Neuronal stem cell (in vitro differentiated cells): Measurements from ENCODE around the gene CELSR2.

ENCODE experiments used
- DNase-seq: peaks from one replicate; pipeline ENCODE4 v3.0.0-alpha.2; 2013; ENCODE audit warnings: low spot score
- H2AFZ ChIP-seq: one replicate; pipeline ENCODE4 v1.6.1; 2013; ENCODE audit warnings: mild to moderate bottlenecking, low read length, inconsistent platforms
- H2AK5ac ChIP-seq: 2 replicates; pipeline ENCODE4 v1.6.1; 2013; ENCODE audit warnings: low read depth, mild to moderate bottlenecking, inconsistent platforms, low read length, moderate library complexity, mixed read lengths
- H2BK120ac ChIP-seq: 2 replicates; pipeline ENCODE4 v1.6.1; 2013; ENCODE audit warnings: low read depth, mild to moderate bottlenecking, inconsistent platforms, low read length, moderate library complexity, mixed read lengths
- H2BK12ac ChIP-seq: one replicate; pipeline ENCODE4 v1.6.1; 2013; ENCODE audit warnings: low read length, inconsistent platforms
- H2BK15ac ChIP-seq: 2 replicates; pipeline ENCODE4 v1.6.1; 2013; ENCODE audit warnings: mild to moderate bottlenecking, low read length, inconsistent platforms, mixed read lengths
- H2BK5ac ChIP-seq: one replicate; pipeline ENCODE4 v1.6.1; 2013; ENCODE audit warnings: inconsistent platforms, mild to moderate bottlenecking, low read length, moderate library complexity
- H3K14ac ChIP-seq: one replicate; pipeline ENCODE4 v1.6.1; 2013; ENCODE audit warnings: low read length, inconsistent platforms
- H3K18ac ChIP-seq: 2 replicates; pipeline ENCODE4 v1.6.1; 2013; ENCODE audit warnings: low read length, inconsistent platforms
- H3K23ac ChIP-seq: 2 replicates; pipeline ENCODE4 v1.6.1; 2013; ENCODE audit warnings: low read depth, mild to moderate bottlenecking, mixed read lengths, low read length, inconsistent platforms; ENCODE audit not compliant: poor library complexity
- H3K27ac ChIP-seq: replicated peaks from 3 replicates; pipeline ENCODE4 v1.5.1; 2013; ENCODE audit warnings: low read length, inconsistent platforms
- H3K27me3 ChIP-seq, 3 experiments: 2 replicates each; pipeline ENCODE4 v1.6.1; 2013; ENCODE audit warnings: low read length in 3 of 3, mild to moderate bottlenecking in 2 of 3, inconsistent platforms in 1 of 3, low read depth in 1 of 3, mixed read lengths in 1 of 3, moderate library complexity in 1 of 3; ENCODE audit not compliant: control insufficient read depth in 3 of 3, insufficient read depth in 3 of 3
- H3K36me3 ChIP-seq, 2 donors: replicated peaks in 1 of 2; 2 replicates each; pipeline ENCODE4 v1.6.1; 2013; ENCODE audit warnings: low read length in 2 of 2; ENCODE audit not compliant: control insufficient read depth in 2 of 2, insufficient read depth in 2 of 2
- H3K4ac ChIP-seq: 2 replicates; pipeline ENCODE4 v1.6.1; 2013; ENCODE audit warnings: inconsistent platforms, mild to moderate bottlenecking, low read length, moderate library complexity
- H3K4me1 ChIP-seq, 2 donors: 1 replicate in 1 of 2; 2 replicates in 1 of 2; pipeline ENCODE4 v1.6.1; 2013; ENCODE audit warnings: low read length in 2 of 2, low read depth in 1 of 2; ENCODE audit not compliant: control insufficient read depth in 2 of 2, insufficient read depth in 1 of 2
- H3K4me2 ChIP-seq: one replicate; pipeline ENCODE4 v1.6.1; 2013; ENCODE audit warnings: mild to moderate bottlenecking, low read length, inconsistent platforms; ENCODE audit not compliant: insufficient read depth, poor library complexity, severe bottlenecking
- H3K4me3 ChIP-seq, 2 donors: 2 replicates each; pipeline ENCODE4 v1.5.1; 2013; ENCODE audit warnings: low read length in 2 of 2, mild to moderate bottlenecking in 2 of 2, inconsistent platforms in 1 of 2, moderate library complexity in 1 of 2
- H3K79me1 ChIP-seq: one replicate; pipeline ENCODE4 v1.6.1; 2013; ENCODE audit warnings: low read depth, mild to moderate bottlenecking, inconsistent platforms, low read length, moderate library complexity
- H3K9ac ChIP-seq: one replicate; pipeline ENCODE4 v1.6.1; 2013; ENCODE audit warnings: mild to moderate bottlenecking, low read depth, low read length, inconsistent platforms; ENCODE audit not compliant: poor library complexity
- H3K9me3 ChIP-seq, 2 donors: replicated peaks in 1 of 2; 2 replicates each; pipeline versions ENCODE3 to v1.6.1; 2013; ENCODE audit warnings: low read length in 2 of 2, mild to moderate bottlenecking in 2 of 2, inconsistent platforms in 1 of 2, low read depth in 1 of 2, mixed read lengths in 1 of 2, moderate library complexity in 1 of 2; ENCODE audit not compliant: control insufficient read depth in 2 of 2, insufficient read depth in 1 of 2
- H4K8ac ChIP-seq: one replicate; pipeline ENCODE4 v1.6.1; 2013; ENCODE audit warnings: low read depth, mild to moderate bottlenecking, inconsistent platforms, low read length, moderate library complexity
- H4K91ac ChIP-seq: one replicate; pipeline ENCODE4 v1.6.1; 2013; ENCODE audit warnings: low read length, low read depth, mild to moderate bottlenecking, inconsistent platforms; ENCODE audit not compliant: poor library complexity
- WGBS, 2 donors: extraction: QIAGEN DNeasy Blood & Tissue Kit; methylation state at CpG; one replicate each; pipeline ENCODE4 v1.1.7; 2013; ENCODE audit warnings: missing lambda C conversion rate in 2 of 2, mixed read lengths in 1 of 2; ENCODE audit not compliant: insufficient read length in 2 of 2, insufficient replicate concordance in 1 of 2; ENCODE audit errors: extremely low coverage in 2 of 2; 5-methylcytosine and 5-hydroxymethylcytosine counted together

CELSR2 gene

DNA sequence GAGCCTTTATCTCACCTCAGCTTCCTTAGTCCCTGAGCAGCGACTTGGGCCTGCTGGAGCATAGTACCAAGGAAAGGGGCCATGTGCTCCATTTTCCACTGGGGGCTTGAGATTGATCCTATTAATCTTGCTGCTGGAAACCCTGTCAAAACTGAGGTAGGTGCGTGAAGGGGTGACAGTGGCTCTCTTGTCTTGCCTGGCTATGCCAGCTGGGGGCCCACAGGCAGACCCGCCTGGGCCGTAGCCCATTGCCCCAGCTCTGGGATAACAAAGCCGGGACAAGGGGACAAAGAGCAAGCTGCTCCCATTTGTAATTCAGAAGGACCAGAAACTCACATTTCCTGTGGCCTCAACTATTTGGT lies 10.3 kb upstream of the CELSR2 start:
- Histone ChIP-seq H3K9ac (no peak overlapping the region), H3K27ac (no peak overlapping the region), H3K4ac (no peak overlapping the region), H2BK5ac (no peak overlapping the region), H2BK15ac (no peak overlapping the region), H2BK120ac (no peak overlapping the region), H3K9me3 (no peaks in the 10 kb centered on the region), H2AFZ (no peak overlapping the region), H3K4me2 (no peak overlapping the region), H3K4me1 (peaks cover 15 to 28% of the 10 kb centered on the region in 2 donors), H3K36me3 (peaks cover 37 to 63% of the 10 kb centered on the region in 2 donors), H3K23ac (no peak overlapping the region), H4K91ac (no peak overlapping the region), H3K79me1 (no peaks in the 10 kb centered on the region), H3K18ac (no peak overlapping the region), H3K4me3 (no peak overlapping the region), H3K14ac (no peak overlapping the region), H2BK12ac (no peak overlapping the region), H2AK5ac (no peak overlapping the region), H3K27me3 (no peaks in the 10 kb centered on the region), H4K8ac (no peak overlapping the region)
- no CpG with 5 or more reads among the region's 5 CpGs for WGBS, 2 donors
- DNase-seq, result no peak

GRCh38 chr1:109239409-109240068 lies 9.8 kb upstream of the CELSR2 start:
- no peak overlapping the region for H3K4me3 ChIP-seq
- H2BK120ac ChIP-seq, result peak overlapping the region; percentile 12
- peak overlapping the region; percentile 70 for H3K9ac ChIP-seq
- H3K4me1 ChIP-seq, result peaks cover 15 to 28% of the 10 kb centered on the region in 2 donors
- H2BK15ac ChIP-seq, result no peak overlapping the region
- H3K9me3 ChIP-seq, result no peaks in the 10 kb centered on the region
- no peak overlapping the region for H3K23ac ChIP-seq
- WGBS, 2 donors, result no CpG with 5 or more reads among the region's 6 CpGs
- H2BK12ac ChIP-seq, result no peak overlapping the region
- no peaks in the 10 kb centered on the region for H3K27me3 ChIP-seq
- H3K27ac ChIP-seq, result no peak overlapping the region
- H3K36me3 ChIP-seq, result peaks cover 34 to 58% of the 10 kb centered on the region in 2 donors
- no peak overlapping the region for H2BK5ac ChIP-seq
- no peaks in the 10 kb centered on the region for H3K79me1 ChIP-seq
- H4K8ac ChIP-seq, result no peak overlapping the region
- H3K4me2 ChIP-seq, result no peak overlapping the region
- H3K18ac ChIP-seq, result peak overlapping the region; percentile 63
- no peak overlapping the region for H2AFZ ChIP-seq
- DNase-seq, result no peak
- H3K4ac ChIP-seq, result no peak overlapping the region
- H3K14ac ChIP-seq, result no peak overlapping the region
- H4K91ac ChIP-seq, result no peak overlapping the region
- no peak overlapping the region for H2AK5ac ChIP-seq

- Histone ChIP-seq H3K23ac (peak overlapping the region; percentile 30), H2BK120ac (peak overlapping the region; percentile 12), H3K4me1 (peaks cover 15 to 28% of the 10 kb centered on the region in 2 donors), H3K27ac (no peak overlapping the region), H3K9me3 (no peaks in the 10 kb centered on the region), H3K18ac (peak overlapping the region; percentile 62), H2AFZ (no peak overlapping the region), H2BK12ac (no peak overlapping the region), H3K4me2 (no peak overlapping the region), H3K14ac (no peak overlapping the region), H3K4me3 (no peak overlapping the region), H3K79me1 (no peaks in the 10 kb centered on the region), H4K91ac (no peak overlapping the region), H3K9ac (no peak overlapping the region), H3K36me3 (peaks cover 29 to 50% of the 10 kb centered on the region in 2 donors), H2BK5ac (no peak overlapping the region), H2BK15ac (no peak overlapping the region), H4K8ac (no peak overlapping the region), H2AK5ac (no peak overlapping the region), H3K27me3 (no peaks in the 10 kb centered on the region), H3K4ac (no peak overlapping the region)
- no CpG with 5 or more reads among the region's 26 CpGs for WGBS, 2 donors
- no peak for DNase-seq
Observed at GRCh38 chr1:109240158-109241152, 8.9 kb upstream of the CELSR2 start.

- no peak overlapping the region for H2BK5ac ChIP-seq
- H3K23ac ChIP-seq, result no peak overlapping the region
- no peaks in the 10 kb centered on the region for H3K27me3 ChIP-seq
- H2BK12ac ChIP-seq, result no peak overlapping the region
- H3K4me2 ChIP-seq, result no peak overlapping the region
- H2AK5ac ChIP-seq, result no peak overlapping the region
- H2AFZ ChIP-seq, result no peak overlapping the region
- no peak for DNase-seq
- no peak overlapping the region for H3K4ac ChIP-seq
- H3K4me1 ChIP-seq, result peaks cover 15 to 28% of the 10 kb centered on the region in 2 donors
- H3K9me3 ChIP-seq, result no peaks in the 10 kb centered on the region
- H4K8ac ChIP-seq, result no peak overlapping the region
- WGBS, 2 donors, result no CpG with 5 or more reads among the region's 6 CpGs
- no peak overlapping the region for H3K18ac ChIP-seq
- H3K4me3 ChIP-seq, result no peak overlapping the region
- H3K9ac ChIP-seq, result no peak overlapping the region
- H2BK120ac ChIP-seq, result no peak overlapping the region
- peaks cover 20 to 41% of the 10 kb centered on the region in 2 donors for H3K36me3 ChIP-seq
- H3K79me1 ChIP-seq, result no peaks in the 10 kb centered on the region
- H3K27ac ChIP-seq, result no peak overlapping the region
- no peak overlapping the region for H4K91ac ChIP-seq
- H3K14ac ChIP-seq, result no peak overlapping the region
- no peak overlapping the region for H2BK15ac ChIP-seq
Observed at GRCh38 chr1:109241344-109241743, 8.0 kb upstream of the CELSR2 start.
